Activated T-cell treated with anti-CD3 and anti-CD28 coated beads, Interleukin-2, amount 50 U/mL, for 48 hours (primary cell): Measurements from ENCODE around the gene URM1.
"Not testable (repeated sequence)": the region's sequence is repeated elsewhere in the genome, so short reads cannot be mapped to it uniquely, and the experiment has no call there.

Experiments
- DNase-seq, 2 experiments: peaks; one replicate each; pipeline ENCODE4 v3.0.0-alpha.2; 2020

The URM1 gene

GRCh38 chr9:128412120-128412790 lies 41.1 kb downstream of the URM1 start:
- peak; percentile 75 to 79 for DNase-seq

DNA sequence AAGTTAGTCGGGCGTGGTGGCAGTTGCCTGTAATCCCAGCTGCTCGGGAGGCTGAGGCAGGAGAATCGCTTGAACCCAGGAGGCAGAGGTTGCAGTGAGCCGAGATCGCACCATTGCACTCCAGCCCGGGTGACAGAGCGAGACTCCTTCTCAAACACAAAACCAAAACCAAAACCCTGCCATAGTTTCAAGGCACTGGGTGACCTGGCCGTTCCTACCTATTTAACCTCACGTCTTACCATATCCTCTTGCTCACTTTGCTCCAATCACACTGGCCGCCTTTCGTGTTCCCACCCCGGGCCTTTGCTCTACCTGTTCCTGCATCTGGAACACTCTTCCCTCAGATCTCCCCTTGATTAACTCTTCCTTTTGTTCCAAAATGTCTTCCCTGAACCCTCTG lies 42.6 kb downstream of the URM1 start:
- not testable (repeated sequence) for DNase-seq

- no peak for DNase-seq
Measured at GRCh38 chr9:128414461-128414860, 43.3 kb downstream of the URM1 start.

GRCh38 chr9:128415281-128415680 lies 44.1 kb downstream of the URM1 start:
- no peak for DNase-seq

DNA sequence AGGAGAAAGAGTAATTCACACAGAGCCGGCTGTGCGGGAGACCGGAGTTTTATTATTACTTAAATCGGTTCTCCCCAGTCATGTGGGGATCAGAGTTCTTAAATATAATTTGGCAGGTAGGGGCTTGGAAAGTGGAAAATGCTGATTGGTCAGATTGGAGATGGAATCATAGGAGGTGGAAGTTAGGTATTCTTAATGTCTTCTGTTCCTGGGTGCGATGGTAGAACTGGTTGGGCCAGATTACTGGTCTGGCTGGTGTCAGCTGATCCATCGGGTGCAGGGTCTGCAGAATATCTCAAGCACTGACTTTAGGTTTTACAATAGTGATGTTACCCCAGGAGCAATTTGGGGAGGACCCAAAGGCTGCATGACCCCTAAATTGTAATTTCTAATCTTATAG lies 44.8 kb downstream of the URM1 start:
- no peak for DNase-seq

DNA sequence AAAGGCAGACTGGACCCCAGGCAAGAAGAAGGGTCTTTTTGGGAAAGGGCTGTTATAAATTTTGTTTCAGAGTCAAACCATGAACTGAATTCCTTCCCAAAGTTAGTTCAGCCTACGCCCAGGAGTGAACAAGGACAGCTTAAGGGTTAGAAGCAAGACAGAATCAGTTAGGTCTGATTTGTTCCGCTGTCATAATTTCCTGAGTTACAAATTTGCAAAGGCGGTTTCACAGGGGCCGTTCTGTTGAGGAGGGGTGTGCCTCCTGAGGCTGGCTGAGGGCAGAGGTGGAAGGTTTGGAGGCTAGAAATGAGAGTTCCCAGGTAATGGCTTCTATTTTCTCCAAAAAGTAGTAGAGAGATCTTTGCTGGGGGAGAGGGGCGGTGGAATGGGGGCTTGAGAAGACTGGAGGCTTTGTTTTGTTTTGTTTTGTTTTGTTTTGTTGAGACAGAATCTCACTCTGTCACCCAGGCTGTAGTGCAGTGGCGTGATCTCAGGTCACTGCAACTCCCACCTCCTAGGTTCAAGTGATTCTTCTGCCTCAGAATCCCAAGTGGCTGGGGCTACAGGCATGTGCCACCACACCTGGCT lies 45.4 kb downstream of the URM1 start:
- DNase-seq, result no peak

DNA sequence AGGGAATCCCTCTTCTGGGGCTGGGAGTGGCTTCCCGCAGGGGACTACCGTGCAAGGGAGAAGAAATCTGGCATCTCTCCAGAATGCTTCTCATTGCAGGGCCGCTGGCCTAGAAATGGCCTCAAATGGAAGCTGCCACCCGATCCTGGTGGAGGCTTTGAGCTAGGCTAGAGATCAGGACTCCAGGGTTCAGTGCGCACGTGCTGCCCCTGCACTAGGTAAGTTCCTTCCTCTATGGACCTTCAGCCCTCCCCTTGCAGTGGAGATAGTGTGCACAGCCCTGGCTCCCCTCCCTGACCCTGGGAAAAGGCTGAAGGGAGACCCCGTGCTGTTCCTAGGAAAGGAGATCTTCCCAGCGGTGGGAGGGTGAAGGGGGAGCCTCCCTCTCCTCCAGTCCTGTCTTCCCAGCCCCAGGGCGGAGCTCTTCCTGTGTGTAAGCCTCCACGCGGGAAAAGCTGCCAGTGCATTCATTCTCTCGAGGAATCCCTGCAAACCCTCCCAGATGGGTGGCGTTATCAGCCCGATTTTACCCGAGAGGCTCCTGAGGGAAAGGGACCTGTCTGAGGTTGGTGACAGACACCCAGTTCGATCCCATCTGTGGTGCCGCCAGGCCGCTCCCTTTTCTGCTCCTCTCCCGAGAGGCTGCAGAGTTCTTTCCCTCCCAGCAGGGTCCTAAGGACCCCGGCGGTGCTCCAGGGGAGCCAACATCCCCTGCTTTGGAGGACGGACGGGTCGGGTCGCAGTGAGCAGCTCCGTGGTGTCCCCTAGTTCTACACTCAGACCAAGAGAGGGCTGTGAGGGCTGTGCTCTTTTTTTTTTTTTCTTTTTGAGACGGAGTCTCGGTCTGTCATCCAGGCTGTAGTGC lies 48.1 kb downstream of the URM1 start:
- peak; percentile 33 to 38 for DNase-seq

GRCh38 chr9:128420060-128420650 lies 49.0 kb downstream of the URM1 start:
- peak; percentile 76 to 85 for DNase-seq

DNA sequence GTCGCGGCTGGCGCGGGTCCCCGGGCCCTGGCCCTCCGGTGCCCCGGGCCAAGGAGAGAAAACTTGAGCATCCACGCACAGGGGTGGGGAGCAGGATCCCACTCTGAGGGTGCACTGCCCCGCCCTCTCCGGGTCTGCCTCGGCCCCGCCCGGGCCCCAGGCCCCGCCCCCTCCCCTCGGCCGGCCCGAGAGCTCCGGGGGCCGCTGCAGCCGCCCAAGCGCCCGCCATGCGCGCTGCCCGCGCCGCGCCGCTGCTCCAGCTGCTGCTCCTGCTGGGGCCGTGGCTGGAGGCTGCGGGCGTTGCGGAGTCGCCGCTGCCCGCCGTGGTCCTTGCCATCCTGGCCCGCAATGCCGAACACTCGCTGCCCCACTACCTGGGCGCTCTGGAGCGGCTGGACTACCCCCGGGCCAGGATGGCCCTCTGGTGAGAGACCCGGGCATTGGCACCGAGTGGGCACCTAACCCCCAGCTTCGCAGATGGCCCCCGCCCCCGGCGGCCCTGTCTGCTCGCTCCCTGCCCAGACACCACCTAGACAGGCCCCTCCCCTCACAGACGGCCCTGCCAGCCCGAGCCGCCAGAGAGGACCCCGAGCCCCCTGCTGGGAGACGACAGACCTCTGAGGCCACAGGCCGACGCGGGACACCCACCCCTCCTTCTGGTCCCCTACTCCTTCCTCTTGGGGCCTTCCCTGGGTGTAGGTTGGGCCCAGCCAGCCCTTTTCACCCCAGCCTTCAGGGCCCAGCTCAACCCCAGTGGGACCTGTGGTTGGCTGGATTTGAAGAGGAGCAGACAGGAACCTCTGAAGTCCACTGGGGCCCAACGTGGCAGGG lies 49.7 kb downstream of the URM1 start, which contains the start of gene CERCAM:
TSS of gene CERCAM (plus strand) at position 207 of the 831 bp plus-strand sequence. CDS start at position 228, 21 bp downstream.
- DNase-seq, result peak; percentile 68 to 74

- DNase-seq, result peak; percentile 22 to 32
Measured at GRCh38 chr9:128421482-128421996, 50.4 kb downstream of the URM1 start.

DNA sequence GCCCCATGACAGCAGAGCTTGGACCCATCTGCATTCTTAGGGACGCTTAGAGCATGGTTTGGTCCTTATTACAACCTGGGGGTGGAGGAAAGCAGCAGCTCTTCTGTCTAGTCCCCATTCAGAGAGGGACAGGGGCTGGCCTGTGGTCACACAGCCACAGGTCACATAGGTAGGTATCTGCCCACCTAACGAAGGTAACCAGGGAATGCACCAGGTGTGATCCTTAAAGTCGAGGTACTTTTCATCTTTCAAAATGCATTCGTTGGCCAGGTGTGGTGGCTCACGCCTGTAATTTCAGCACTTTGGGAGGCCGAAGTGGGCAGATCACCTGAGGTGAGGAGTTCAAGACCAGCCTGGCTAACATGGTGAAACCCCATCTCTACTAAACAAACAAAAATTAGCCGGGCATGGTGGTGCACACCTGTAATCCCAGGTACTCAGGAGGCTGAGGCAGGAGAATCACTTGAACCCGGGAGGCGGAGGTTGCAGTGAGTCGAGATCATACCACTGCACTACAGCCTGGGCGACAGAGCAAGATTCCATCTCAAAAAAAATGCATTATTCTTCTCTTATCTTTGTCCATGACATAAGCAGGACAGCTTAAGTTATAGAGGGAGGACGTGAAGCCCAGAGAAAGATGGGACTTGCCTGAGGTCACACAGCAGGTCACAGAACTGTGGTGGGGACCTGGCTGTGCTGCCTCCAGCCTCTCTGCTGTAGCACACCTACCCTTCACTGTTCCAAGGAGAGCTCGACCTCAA lies 51.0 kb downstream of the URM1 start:
- DNase-seq, result not testable (repeated sequence)

DNA sequence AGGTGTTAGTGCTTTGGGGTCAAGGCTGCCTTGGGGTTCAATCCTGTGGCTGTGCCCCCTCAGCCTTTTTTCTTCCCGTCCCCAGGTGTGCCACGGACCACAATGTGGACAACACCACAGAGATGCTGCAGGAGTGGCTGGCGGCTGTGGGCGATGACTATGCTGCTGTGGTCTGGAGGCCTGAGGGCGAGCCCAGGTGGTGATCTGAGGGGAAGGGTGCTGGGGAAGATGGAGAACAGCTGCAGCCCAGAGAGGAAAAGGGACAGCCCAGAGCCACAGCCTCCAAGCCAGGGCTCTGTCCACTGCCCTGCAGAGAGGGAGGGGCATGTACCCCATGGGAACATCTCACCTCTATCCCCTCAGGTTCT lies 51.6 kb downstream of the URM1 start:
- no peak for DNase-seq

DNA sequence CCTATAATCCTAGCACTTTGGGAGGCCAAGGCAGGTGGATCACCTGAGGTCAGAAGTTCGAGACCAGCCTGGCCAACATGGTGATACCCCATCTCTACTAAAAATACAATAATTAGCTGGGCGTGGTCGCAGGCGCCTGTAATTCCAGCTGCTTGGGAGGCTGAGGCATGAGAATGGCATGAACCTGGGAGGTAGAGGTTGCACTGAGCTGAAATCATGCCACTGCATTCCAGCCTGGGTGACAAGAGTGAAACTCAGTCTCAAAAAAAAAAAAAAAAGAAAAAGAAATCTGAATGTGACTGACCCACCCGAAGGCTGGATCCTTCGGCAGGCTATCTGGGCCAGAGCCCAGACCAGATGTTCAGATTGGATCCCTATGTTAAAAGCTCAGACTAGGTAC lies 52.2 kb downstream of the URM1 start:
- not testable (repeated sequence) for DNase-seq

DNA sequence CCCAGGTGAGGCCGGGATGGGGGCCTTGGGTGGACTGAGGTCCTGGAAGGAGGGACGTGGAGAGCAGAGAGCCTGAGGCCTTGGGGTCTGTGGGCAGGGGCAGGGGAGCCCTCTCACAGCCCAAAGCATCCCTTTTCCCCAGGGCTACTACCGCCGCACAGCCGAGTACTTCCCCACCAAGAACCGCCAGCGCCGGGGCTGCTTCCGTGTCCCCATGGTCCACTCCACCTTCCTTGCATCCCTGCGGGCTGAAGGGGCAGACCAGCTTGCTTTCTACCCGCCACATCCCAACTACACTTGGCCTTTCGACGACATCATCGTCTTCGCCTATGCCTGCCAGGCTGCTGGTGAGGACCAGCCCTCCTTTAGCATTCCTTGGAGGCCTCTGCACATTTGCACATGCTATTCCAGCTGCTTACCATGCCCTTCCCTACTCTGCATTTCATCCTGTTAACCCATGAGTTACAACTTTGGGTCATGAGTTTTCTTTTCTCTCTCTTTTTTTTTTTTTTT lies 53.1 kb downstream of the URM1 start:
- DNase-seq, result no peak

- no peak for DNase-seq
Measured at GRCh38 chr9:128428644-128429512, 57.7 kb downstream of the URM1 start.

DNA sequence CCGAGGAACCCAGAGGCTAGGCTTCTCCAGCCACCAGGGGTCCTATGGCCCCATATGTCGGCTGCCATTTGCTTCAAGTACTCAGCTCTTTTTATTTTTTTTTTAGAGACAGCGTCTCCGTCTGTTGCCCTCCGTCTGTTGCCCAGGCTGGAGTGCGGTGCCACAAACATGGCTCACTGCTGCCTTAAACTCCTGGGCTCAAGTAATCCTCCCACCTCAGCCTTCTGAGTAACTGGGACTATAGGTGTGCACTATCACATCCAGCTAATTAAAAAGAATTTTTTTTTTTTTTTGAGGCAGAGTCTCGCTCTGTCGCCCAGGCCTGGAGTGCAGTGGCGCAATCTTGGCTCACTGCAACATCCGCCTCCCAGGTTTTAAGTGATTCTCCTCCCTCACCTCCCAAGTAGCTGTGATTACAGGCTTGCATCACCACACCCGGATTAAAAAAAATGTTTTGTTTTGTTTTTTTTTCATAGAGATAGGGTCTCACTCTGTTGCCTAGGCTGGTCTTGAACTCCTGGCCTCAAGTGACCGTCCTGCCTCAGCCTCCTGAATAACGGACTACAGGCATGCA lies 58.4 kb downstream of the URM1 start:
- no peak for DNase-seq

GRCh38 chr9:128431207-128431606 lies 60.0 kb downstream of the URM1 start:
- no peak for DNase-seq

GRCh38 chr9:128434340-128434739 lies 63.2 kb downstream of the URM1 start:
- no peak for DNase-seq

DNA sequence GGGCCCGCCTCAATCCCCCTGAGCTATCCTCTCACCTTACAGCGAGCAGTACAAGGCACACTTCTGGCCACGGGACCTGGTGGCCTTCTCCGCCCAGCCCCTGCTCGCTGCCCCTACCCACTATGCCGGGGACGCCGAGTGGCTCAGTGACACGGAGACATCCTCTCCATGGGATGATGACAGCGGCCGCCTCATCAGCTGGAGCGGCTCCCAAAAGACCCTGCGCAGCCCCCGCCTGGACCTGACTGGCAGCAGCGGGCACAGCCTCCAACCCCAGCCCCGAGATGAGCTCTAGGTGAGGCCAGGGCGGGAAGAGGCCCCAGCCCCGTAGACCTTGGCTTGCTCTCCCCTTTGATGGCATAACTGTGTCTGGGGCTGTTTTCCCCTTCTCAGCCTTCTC lies 64.4 kb downstream of the URM1 start:
- DNase-seq, result no peak
